Suprapubic skin (tissue), 4 donors: ENCODE data around the gene DDIT4.

Source experiments
- POLR2A ChIP-seq, 2 donors: fragments of 450-650 bp; IDR thresholded peaks; one replicate each; pipeline ENCODE4 v1.6.1; 2017; ENCODE audit warnings: antibody characterized with exemption in 2 of 2, mild to moderate bottlenecking in 2 of 2, moderate library complexity in 2 of 2
- POLR2AphosphoS5 ChIP-seq, 3 donors: sonication (generic); formaldehyde crosslinking; IDR thresholded peaks; one replicate each; pipeline ENCODE4 v1.6.1; 2017; ENCODE audit warnings: antibody characterized with exemption in 3 of 3

- TF ChIP-seq POLR2AphosphoS5 (IDR thresholded peaks at IDR 0.05) (no peak), POLR2A (IDR thresholded peaks at IDR 0.05) (no peak)
These were observed 33.4 kb upstream of the DDIT4 start for GRCh38 chr10:72240371-72240770.
